AG09319 (cell line): Measurements from ENCODE around the gene ANKS3.

ENCODE experiments used
- DNase-seq: peaks from one replicate; pipeline ENCODE4 v3.0.0-alpha.2; 2010; ENCODE audit warnings: low read depth; ENCODE audit errors: extremely low read depth
- TF ChIP-seq, protein P1 (sequence below): IDR thresholded peaks from 2 replicates; pipeline ENCODE4 v1.5.1; 2011; ENCODE audit warnings: low read depth, mild to moderate bottlenecking, inconsistent platforms, low read length, moderate library complexity

Gene ANKS3

DNA sequence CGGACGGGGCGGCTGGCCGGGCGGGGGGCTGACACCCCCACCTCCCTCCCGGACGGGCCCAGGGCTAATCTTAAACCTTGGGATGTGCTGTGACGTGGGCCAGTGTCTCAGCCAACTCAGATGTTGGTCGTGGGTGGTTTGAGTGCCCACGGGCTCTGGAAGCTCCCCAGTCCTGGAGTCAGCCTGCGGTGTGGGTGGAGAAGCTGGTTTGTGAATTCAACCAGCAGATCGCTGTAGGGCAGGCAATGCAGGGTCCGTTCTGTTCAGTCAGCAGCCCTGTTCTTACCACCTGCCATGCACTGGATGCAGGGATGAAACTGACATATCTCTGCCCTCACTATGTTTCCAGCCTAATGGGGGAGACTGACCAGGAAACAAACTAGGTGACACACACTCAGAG, 40.9 kb upstream of the ANKS3 start:
- TF ChIP-seq, protein P1, sequence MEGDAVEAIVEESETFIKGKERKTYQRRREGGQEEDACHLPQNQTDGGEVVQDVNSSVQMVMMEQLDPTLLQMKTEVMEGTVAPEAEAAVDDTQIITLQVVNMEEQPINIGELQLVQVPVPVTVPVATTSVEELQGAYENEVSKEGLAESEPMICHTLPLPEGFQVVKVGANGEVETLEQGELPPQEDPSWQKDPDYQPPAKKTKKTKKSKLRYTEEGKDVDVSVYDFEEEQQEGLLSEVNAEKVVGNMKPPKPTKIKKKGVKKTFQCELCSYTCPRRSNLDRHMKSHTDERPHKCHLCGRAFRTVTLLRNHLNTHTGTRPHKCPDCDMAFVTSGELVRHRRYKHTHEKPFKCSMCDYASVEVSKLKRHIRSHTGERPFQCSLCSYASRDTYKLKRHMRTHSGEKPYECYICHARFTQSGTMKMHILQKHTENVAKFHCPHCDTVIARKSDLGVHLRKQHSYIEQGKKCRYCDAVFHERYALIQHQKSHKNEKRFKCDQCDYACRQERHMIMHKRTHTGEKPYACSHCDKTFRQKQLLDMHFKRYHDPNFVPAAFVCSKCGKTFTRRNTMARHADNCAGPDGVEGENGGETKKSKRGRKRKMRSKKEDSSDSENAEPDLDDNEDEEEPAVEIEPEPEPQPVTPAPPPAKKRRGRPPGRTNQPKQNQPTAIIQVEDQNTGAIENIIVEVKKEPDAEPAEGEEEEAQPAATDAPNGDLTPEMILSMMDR = no peak
- no peak for DNase-seq

DNA sequence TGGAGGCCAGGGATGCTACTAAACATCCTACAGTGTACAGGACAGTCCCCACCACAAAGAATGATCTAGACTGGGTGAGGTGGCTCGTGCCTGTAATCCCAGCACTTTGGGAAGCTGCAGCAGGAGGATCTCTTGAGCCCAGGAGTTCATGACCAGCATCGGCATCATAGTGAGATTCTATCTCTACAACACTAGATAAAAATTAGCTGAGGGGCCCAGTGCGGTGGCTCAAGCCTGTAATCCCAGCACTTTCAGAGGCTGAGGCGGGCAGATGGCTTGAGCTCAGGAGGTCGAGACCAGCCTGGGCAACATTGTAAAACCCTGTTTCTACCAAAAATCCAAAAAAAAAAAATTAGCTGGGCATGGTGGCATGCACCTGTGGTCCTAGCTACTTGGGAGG, 38.3 kb upstream of the ANKS3 start:
- no peak for DNase-seq
- TF ChIP-seq, protein P1 = no peak

DNA sequence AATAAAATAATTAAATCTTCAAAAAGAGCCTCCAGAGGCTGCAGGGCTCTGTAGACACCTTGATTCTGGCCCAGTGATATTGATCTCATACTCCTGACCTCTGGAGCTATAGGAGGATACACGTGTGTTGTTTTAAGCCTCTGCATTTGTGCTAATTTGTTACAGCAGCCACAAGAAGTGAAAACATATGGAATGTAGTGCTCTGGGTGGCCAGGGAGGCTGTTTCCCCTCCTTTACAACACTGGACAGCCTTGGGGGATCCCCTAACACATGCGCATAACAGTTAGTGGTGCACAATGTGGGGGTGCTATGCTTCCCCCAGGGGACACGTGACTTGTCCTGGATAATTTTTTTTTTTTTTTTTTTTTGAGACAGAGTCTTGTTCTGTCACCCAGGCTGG, 37.6 kb upstream of the ANKS3 start:
- no peak for DNase-seq
- TF ChIP-seq, protein P1 = no peak

DNA sequence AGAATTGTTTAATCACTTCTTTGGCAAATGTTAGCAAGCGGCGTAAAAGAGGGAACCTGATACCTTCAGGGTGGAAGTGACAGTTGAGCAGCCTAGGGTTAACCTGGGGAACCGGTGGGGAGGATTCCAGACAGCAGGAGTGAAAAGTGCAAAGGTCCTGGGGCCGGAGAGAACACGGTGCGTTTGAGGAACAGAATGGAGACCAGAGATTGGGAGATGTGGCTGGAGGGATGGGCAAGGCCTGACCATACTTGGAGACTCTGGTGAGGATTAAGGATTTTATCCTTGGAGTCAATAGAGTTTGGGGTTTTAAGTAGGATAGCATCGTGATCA, 35.2 kb upstream of the ANKS3 start:
- no peak for DNase-seq
- TF ChIP-seq, protein P1 = no peak

DNA sequence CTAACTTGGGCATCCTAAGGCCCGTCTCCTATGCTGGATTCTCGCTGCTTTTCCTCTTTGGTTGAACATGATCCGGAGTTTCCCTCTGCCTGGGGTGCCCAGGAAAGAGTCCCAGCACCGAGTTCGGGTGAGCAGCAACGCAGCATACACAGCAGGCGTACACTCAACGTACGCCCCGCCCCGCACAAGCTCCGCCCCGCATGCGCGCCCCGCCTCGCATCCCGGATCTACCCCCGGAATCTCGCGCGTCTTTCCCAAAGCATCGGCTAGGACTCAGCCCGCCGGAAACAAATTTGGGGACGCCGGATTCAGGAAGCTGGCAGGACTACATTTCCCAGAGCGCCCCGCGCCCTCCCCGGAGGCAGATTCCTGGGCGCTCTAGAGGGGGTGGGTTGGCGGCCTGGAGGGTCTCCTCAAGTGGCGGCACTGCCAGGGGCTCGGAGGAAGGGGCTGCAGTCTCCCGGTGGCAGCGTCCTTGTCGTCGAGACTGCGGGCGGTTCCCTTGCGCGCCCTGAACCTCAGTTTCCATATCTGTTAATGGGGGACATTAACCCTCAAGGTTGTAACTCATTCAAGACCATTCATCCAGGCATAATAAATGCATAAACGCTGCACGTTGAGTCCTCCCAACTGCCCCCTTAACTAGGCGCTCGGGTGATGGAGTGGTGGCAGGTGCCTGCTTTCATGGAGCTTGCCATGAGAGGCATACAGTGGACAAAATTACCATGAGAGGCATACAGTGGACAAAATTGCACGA, 34.7 kb upstream of the ANKS3 start:
- DNase-seq = peak; percentile 77
- TF ChIP-seq, protein P1 = no peak

GRCh38 chr16:4767872-4768548, 33.9 kb upstream of the ANKS3 start:
- no peak for DNase-seq
- TF ChIP-seq, protein P1 = no peak

- TF ChIP-seq, protein P1 = no peak
- peak; percentile 85 for DNase-seq
Observed at GRCh38 chr16:4766875-4767628, 33.0 kb upstream of the ANKS3 start, which contains the start of gene ZNF500. TSS of gene ZNF500 (minus strand) at chr16:4767162. CDS start at chr16:4765978, 1,184 bp downstream.
